K562 (cell line): ENCODE results near the gene HPS3. TPM values are rescaled to one million over a fixed set of nuclear protein-coding genes. Genes with fewer than 3 reads are reported as not detected.
A peak's percentile ranks its signal among the peaks of the same experiment; 100 is the strongest.

ENCODE experiments used
- ARID3A ChIP-seq: IDR thresholded peaks from 2 replicates; pipeline ENCODE4 v1.6.1; 2012; ENCODE audit warnings: low read depth, low read length, improper control_type of control experiment, borderline replicate concordance
- BCLAF1 ChIP-seq, 2 experiments: fragments of 450-650 bp in 1 of 2; IDR thresholded peaks; 2 replicates each; pipeline ENCODE4 v1.6.1; 2011 to 2017; ENCODE audit warnings: low read depth in 2 of 2, antibody characterized with exemption in 1 of 2, borderline replicate concordance in 1 of 2, low read length in 1 of 2, mild to moderate bottlenecking in 1 of 2, mixed read lengths in 1 of 2; ENCODE audit not compliant: control insufficient read depth in 1 of 2
- CEBPG ChIP-seq, 3 experiments: fragments of 200-800 bp in 1 of 3; sonication (Bioruptor generic) in 1 of 3; sonication (generic) in 1 of 3; formaldehyde crosslinking in 1 of 3; IDR thresholded peaks in 2 of 3; conservative IDR thresholded peaks in 1 of 3; 2 replicates each; pipeline versions ENCODE4 v1.6.1 to v1.8.0; 2016 to 2022; ENCODE audit warnings: missing compliant biosample characterization in 2 of 3, missing genetic modification characterization in 2 of 3, mild to moderate bottlenecking in 1 of 3, missing genetic modification reagents in 1 of 3
- E2F4 ChIP-seq: sonication (generic); formaldehyde crosslinking; IDR thresholded peaks from 2 replicates; pipeline ENCODE4 v1.8.0; 2022; ENCODE audit warnings: mild to moderate bottlenecking, low read depth, missing genetic modification reagents
- ERF ChIP-seq: fragments of 450-650 bp; formaldehyde crosslinking; IDR thresholded peaks from 2 replicates; pipeline ENCODE4 v1.4.0; 2020; ENCODE audit warnings: mild to moderate bottlenecking, mixed read lengths
- GTF2A2 ChIP-seq: IDR thresholded peaks from 2 replicates; pipeline ENCODE4 v1.6.1; 2016; ENCODE audit warnings: mild to moderate bottlenecking, missing genetic modification characterization, missing compliant biosample characterization
- HES1 ChIP-seq: fragments of 450-650 bp; IDR thresholded peaks from 2 replicates; pipeline ENCODE4 v1.6.1; 2016; ENCODE audit warnings: low read depth, mild to moderate bottlenecking, moderate library complexity
- HLTF ChIP-seq: fragments of 450-650 bp; IDR thresholded peaks from 2 replicates; pipeline ENCODE4 v1.6.1; 2016
- KDM2B ChIP-seq: fragments of 250-450 bp; sonication (Bioruptor Pico); IDR thresholded peaks from 2 replicates; pipeline ENCODE4 v1.8.0; 2021; ENCODE audit warnings: mild to moderate bottlenecking, moderate library complexity
- MEIS2 ChIP-seq: fragments of 450-650 bp; IDR thresholded peaks from 2 replicates; pipeline ENCODE4 v1.6.1; 2014; ENCODE audit warnings: mild to moderate bottlenecking; ENCODE audit not compliant: partially characterized antibody
- MTA3 ChIP-seq: fragments of 450-650 bp; formaldehyde crosslinking; IDR thresholded peaks from 2 replicates; pipeline ENCODE4 v1.6.1; 2017; ENCODE audit warnings: mild to moderate bottlenecking, borderline replicate concordance
- NELFE ChIP-seq: IDR thresholded peaks from 2 replicates; pipeline ENCODE4 v1.6.1; 2011; ENCODE audit warnings: mild to moderate bottlenecking; ENCODE audit not compliant: insufficient read depth, insufficient read length
- PHF8 ChIP-seq: fragments of 200-600 bp; sonication (generic); IDR thresholded peaks from 2 replicates; pipeline ENCODE4 v1.6.1; 2012; ENCODE audit warnings: mixed run types, mild to moderate bottlenecking, inconsistent platforms, low read length, moderate library complexity, borderline replicate concordance
- SAFB2 ChIP-seq: fragments of 200-400 bp; formaldehyde crosslinking; IDR thresholded peaks from 2 replicates; pipeline ENCODE4 v1.6.1; 2018; ENCODE audit warnings: borderline replicate concordance, low read length, low read depth, moderate library complexity; ENCODE audit not compliant: severe bottlenecking
- SREBF2 ChIP-seq: sonication (generic); formaldehyde crosslinking; IDR thresholded peaks from 2 replicates; pipeline ENCODE4 v1.4.0; 2020; ENCODE audit warnings: mild to moderate bottlenecking, missing genetic modification reagents
- TAF1 ChIP-seq: IDR thresholded peaks from 2 replicates; pipeline ENCODE4 v1.6.1; 2011; ENCODE audit warnings: mild to moderate bottlenecking, low read length, moderate library complexity; ENCODE audit not compliant: insufficient read depth, control insufficient read depth, severe bottlenecking; ENCODE audit errors: extremely low read depth
- TSC22D4 ChIP-seq: fragments of 450-650 bp; IDR thresholded peaks from 2 replicates; pipeline ENCODE4 v1.6.1; 2016; ENCODE audit warnings: missing genetic modification characterization, missing biosample characterization, control low read depth
- ZNF217 ChIP-seq: sonication (generic); formaldehyde crosslinking; IDR thresholded peaks from 2 replicates; pipeline ENCODE4 v1.8.0; 2022; ENCODE audit warnings: mild to moderate bottlenecking, missing genetic modification reagents
- ZNF445 ChIP-seq: fragments of 250-450 bp; sonication (Bioruptor Pico); IDR thresholded peaks from 2 replicates; pipeline ENCODE4 v1.4.0; 2020; ENCODE audit warnings: low read depth, mild to moderate bottlenecking, moderate library complexity
- polyA plus RNA-seq, 8 experiments: library from polyadenylated mRNA; depleted of rRNA in 4 of 8; stranded (reverse) in 5 of 8; unstranded in 3 of 8; fragments of >200 nt; fragmentation: Nextera tagmentation in 2 of 8; fragmentation: Illumina TruSeq in 1 of 8; extraction: Ambion mirVana in 2 of 8; extraction: Trizol in 1 of 8; gene quantifications; 2 replicates each; pipeline versions ENCODE4 v1.2.1 to v1.2.3, GENCODE V29; 2011 to 2014; ENCODE audit warnings: inconsistent platforms in 1 of 8, missing spikeins in 1 of 8
- total RNA-seq, 7 experiments: library from RNA; depleted of rRNA in 6 of 7; stranded (reverse); fragments of >200 nt in 6 of 7; fragmentation: Illumina TruSeq in 2 of 7; extraction: Trizol in 2 of 7; gene quantifications; 2 replicates each; pipeline versions ENCODE4 v1.2.1 to v1.2.3, GENCODE V29; 2011 to 2021; ENCODE audit warnings: low replicate concordance in 1 of 7

Gene HPS3
- total and polyA plus RNA-seq, 9 of the 15 experiments (the other 6 are each of a cell fraction or from before 2014, with no cell fraction given), result 1.2 to 11.3 (median 7.6) TPM

- no peak for TF ChIP-seq E2F4 (CRISPR knock-in tag)
- no peak for TF ChIP-seq SREBF2 (CRISPR knock-in tag)
- TF ChIP-seq KDM2B (CRISPR knock-in tag), result no peak
- TF ChIP-seq TAF1, result no peak
- TF ChIP-seq MTA3, result peak; percentile 37; the same call in 1 of the 2 replicates
- TF ChIP-seq HLTF, result peak; percentile 51; the same call in 1 of the 2 replicates
- TF ChIP-seq ERF (CRISPR knock-in tag), result no peak
- no peak for TF ChIP-seq GTF2A2 (tag)
- TF ChIP-seq CEBPG (CRISPR knock-in tag; IDR thresholded peaks at IDR 0.05), result no peak
- peak; percentile 18 to 44; a peak in 2 of 4 replicates for TF ChIP-seq CEBPG (tag; conservative IDR thresholded peaks at IDR 0.05 in 1 of 2, IDR thresholded peaks at IDR 0.05 in 1 of 2)
- TF ChIP-seq MEIS2, result peak; percentile 69
- TF ChIP-seq TSC22D4 (tag), result no peak
- TF ChIP-seq NELFE, result no peak
- TF ChIP-seq PHF8, result no peak
- no peak for TF ChIP-seq BCLAF1 (IDR thresholded peaks at IDR 0.05; ENCODE audit: borderline replicate concordance in 1 of 2, control insufficient read depth in 1 of 2, low read depth in 2 of 2, low read length in 1 of 2)
- TF ChIP-seq ARID3A, result peak; percentile 12; the same call in 1 of the 2 replicates
- no peak for TF ChIP-seq SAFB2
- no peak for TF ChIP-seq ZNF445 (CRISPR knock-in tag)
- no peak for TF ChIP-seq ZNF217
- no peak for TF ChIP-seq HES1
Measured at GRCh38 chr3:149180057-149180573, 50.7 kb downstream of the HPS3 start (continued).
